SK-N-SH (cell line): Measurements from ENCODE around the gene TBC1D8.

ENCODE experiments used
- RAD21 ChIP-seq: IDR thresholded peaks from 2 replicates; pipeline ENCODE4 v1.6.1; 2012; ENCODE audit warnings: mild to moderate bottlenecking, low read length
- RFX5 ChIP-seq: IDR thresholded peaks from 2 replicates; pipeline ENCODE4 v1.6.1; 2012; ENCODE audit warnings: mild to moderate bottlenecking, improper control_type of control experiment, low read length
- TAF1 ChIP-seq: IDR thresholded peaks from 2 replicates; pipeline ENCODE4 v1.6.1; 2012; ENCODE audit warnings: low read depth, mild to moderate bottlenecking, low read length, moderate library complexity, borderline replicate concordance
- TF ChIP-seq, protein P1 (sequence below): IDR thresholded peaks from 2 replicates; pipeline ENCODE4 v1.6.1; 2012; ENCODE audit warnings: mild to moderate bottlenecking, low read depth, low read length, moderate library complexity

DNA sequence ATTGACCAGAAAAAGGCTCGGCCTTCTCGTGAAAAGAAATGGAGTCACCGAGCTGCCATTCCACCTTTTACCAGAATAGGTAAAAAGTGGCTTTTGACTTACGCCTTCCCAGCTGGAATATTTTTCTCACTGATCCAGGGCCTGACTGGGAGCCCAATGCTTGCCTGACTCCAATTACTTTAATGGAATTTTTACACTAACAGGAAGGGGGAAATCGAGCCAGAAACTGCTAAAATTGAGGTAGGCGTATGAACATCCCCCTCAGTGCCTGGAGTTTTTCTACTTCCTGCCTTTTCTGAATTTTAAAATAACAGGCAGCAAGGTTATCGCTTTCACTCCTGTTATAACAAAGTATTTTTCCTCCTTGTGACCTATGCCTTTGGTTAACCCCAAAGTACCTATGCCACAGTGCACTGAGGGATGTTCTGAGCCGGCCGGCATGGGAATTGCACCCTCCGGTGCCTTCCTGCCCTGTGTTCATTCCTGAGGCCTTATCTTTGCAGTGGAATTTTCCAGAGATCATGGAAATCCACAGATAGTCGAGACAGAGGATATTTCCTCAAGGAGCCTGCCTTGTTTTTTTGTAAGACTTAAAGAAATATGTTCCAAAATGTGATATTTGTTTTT, 167.4 kb downstream of the TBC1D8 start:
- TF ChIP-seq RFX5, result no peak
- no peak for TF ChIP-seq TAF1
- TF ChIP-seq, protein P1, sequence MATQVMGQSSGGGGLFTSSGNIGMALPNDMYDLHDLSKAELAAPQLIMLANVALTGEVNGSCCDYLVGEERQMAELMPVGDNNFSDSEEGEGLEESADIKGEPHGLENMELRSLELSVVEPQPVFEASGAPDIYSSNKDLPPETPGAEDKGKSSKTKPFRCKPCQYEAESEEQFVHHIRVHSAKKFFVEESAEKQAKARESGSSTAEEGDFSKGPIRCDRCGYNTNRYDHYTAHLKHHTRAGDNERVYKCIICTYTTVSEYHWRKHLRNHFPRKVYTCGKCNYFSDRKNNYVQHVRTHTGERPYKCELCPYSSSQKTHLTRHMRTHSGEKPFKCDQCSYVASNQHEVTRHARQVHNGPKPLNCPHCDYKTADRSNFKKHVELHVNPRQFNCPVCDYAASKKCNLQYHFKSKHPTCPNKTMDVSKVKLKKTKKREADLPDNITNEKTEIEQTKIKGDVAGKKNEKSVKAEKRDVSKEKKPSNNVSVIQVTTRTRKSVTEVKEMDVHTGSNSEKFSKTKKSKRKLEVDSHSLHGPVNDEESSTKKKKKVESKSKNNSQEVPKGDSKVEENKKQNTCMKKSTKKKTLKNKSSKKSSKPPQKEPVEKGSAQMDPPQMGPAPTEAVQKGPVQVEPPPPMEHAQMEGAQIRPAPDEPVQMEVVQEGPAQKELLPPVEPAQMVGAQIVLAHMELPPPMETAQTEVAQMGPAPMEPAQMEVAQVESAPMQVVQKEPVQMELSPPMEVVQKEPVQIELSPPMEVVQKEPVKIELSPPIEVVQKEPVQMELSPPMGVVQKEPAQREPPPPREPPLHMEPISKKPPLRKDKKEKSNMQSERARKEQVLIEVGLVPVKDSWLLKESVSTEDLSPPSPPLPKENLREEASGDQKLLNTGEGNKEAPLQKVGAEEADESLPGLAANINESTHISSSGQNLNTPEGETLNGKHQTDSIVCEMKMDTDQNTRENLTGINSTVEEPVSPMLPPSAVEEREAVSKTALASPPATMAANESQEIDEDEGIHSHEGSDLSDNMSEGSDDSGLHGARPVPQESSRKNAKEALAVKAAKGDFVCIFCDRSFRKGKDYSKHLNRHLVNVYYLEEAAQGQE, result no peak
- TF ChIP-seq RAD21, result no peak
